GM19351 (cell line): Measurements from ENCODE around the gene FOXC1.

Experiments
- ATAC-seq: cut with Tn5 transposase; IDR thresholded peaks from one replicate; pipeline ENCODE4 v1.9.1; 2021; ENCODE audit warnings: mild to moderate bottlenecking, moderate library complexity; ENCODE audit not compliant: unreplicated experiment

The FOXC1 gene

DNA sequence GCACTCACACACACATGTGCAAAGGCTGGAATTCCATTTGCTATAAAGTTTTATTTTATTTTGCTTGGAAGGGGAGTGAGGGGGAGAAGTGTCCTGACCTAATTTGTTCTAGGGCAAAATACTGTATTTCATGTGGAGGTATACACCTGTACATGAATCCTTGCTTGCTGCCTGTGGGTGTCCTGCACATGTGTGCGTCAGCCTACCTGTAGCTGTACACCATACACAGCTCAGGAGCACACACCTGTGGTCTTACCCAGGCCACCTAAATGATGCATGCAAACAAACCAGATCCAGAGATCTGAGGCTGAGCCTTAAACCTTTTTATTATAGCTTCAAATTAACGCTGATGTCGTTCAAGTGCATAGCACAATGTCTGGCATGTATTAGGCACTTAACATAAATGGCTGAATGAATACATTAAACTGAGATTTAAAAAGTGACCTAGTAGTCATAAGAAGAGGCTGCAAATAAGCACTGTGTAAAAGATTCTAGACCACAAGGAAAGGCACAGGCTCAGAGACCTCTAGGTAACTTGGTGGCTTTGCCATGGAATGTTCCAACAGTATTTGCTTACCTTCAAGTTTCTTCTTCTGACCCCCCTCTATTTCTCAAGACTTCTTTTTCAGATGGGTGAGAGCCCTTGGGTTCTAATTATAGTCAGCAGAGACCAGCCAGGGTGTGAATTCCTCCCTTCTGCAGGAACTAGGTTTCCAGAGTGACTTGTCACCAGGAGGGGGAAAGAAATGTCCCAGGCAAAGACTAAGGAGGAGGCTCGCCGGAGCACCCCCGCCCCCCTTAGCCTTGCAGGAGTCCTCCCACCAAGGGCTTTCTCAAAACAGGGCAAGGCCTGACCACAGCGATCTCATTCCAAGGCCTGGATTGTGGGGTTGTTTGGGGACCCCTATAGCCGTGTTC lies 13.4 kb downstream of the FOXC1 start:
- ATAC-seq, result no peak

- ATAC-seq, result no peak
Observed at GRCh38 chr6:1623769-1624057, 14.0 kb downstream of the FOXC1 start.

- no peak for ATAC-seq
Observed at GRCh38 chr6:1624058-1624850, 14.5 kb downstream of the FOXC1 start.

GRCh38 chr6:1624851-1625781 lies 15.4 kb downstream of the FOXC1 start:
- ATAC-seq, result no peak

DNA sequence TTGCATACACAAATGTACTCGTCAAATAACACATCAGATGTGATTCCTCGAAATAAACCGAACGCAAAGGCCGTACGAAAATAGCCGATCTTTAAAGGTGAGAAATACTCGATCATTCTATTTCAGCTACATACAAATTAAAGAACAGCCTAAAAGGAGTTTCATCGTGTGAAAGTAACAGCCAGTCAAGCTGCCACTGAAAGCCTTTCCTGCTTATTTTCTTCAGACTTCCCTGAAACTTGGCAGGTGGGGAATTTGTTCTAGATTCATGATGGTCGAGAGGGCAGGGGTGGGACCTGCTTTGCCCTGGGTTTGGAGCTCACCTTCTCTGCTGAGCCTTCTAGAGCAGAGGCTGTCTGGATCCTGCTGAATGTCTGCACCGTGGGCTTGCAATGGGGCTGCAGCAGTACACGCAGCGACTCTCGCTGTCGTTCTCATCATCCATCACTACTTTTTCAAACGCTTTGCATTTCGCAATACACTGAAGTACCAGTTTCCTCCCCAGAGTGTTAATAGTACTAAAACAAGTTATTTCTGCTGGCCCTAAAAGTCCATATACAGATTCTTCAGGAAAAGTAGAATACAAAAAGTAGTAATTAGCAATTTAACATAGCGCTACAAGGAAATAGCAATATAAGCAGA lies 16.2 kb downstream of the FOXC1 start:
- no peak for ATAC-seq

DNA sequence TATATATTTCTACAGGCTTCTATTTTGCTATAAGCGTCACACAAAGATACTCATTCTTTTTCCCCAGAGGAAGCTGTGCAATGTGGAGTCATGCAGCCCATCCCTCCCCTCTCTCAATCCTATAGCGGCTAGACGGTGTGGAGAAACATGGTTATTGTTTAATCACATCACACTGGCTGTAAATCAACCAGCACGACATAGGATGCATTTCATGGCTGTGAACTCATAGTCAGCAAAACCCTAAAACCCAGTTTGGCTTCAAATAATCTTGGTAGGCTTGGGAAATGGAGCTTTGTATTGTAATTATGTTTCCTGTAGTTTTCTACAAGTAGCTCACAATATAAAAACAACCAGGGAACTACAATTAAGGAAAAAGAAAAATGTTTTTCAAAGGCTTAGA lies 16.8 kb downstream of the FOXC1 start:
- no peak for ATAC-seq

- no peak for ATAC-seq
Observed at GRCh38 chr6:1627827-1628560, 18.3 kb downstream of the FOXC1 start.

GRCh38 chr6:1629316-1629715 lies 19.6 kb downstream of the FOXC1 start:
- ATAC-seq, result no peak

DNA sequence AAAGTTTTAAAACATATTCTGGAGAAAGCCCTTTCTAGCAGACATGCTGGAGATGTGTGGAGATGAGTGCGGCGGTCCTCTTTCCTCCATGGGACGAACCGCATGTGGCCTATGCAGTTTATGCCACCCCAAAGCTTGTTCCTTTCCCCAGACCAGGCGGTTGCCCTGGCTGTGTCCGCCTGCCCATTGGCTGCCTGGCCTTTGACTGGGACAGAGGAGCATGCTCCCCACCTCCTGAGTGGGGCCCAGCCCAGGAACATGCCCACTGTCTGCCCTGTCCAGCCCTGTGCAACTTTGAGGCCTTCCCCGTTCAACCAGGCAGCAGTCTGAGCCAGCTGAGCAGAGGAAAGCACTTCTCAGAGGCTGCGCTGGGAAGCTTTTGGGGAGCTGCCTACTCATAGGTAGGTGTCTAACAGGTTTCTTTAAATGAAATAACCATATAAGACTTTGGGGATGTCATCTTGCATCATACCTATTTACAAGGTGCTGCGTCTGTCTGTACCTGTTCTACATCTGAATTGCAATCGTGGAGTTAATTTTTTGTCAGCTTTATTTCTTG lies 20.6 kb downstream of the FOXC1 start:
- ATAC-seq, result no peak

DNA sequence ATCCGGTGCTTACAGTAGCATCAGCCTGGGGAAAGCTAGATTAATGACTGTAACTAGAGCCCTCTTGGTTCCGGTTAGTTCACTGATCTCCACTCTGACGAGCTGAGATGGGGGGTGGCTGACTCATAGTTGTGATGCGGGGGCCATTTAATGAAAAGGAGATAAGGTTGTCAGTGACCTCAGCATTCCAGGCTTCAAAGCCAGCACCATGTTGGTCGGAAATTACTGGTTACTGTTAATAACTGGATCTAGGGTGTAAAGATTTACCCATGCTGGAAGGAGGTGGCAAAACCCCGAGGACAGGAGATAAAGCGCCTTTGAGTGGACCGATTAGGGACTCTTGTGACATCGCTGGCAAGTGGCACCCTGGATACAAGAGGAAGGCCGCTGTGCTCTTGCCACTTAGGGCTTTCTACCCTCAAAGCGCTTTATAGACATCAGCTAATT lies 21.1 kb downstream of the FOXC1 start:
- no peak for ATAC-seq

- ATAC-seq, result no peak
Observed at GRCh38 chr6:1631251-1631650, 21.5 kb downstream of the FOXC1 start.

- no peak for ATAC-seq
Observed at GRCh38 chr6:1633366-1634021, 23.8 kb downstream of the FOXC1 start.

DNA sequence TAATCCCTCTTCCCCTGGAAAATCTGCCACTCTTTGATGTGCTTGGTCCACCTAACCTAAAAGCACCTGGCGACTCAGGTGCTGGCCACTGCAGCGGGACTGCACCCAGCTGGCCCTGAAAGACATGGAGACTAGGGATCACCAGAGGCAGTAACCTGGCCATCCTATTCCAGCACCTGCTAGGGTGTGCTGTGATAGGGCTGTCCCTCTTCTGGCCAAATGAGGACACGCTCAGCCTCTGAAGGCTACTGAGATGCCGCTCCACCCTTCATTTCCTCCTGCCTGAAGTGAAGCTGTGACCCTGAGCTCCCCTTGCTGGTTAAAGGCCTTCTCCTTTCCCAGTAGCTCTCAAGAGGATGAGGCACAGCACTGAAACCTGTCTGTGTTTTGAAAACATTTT lies 24.4 kb downstream of the FOXC1 start:
- no peak for ATAC-seq

DNA sequence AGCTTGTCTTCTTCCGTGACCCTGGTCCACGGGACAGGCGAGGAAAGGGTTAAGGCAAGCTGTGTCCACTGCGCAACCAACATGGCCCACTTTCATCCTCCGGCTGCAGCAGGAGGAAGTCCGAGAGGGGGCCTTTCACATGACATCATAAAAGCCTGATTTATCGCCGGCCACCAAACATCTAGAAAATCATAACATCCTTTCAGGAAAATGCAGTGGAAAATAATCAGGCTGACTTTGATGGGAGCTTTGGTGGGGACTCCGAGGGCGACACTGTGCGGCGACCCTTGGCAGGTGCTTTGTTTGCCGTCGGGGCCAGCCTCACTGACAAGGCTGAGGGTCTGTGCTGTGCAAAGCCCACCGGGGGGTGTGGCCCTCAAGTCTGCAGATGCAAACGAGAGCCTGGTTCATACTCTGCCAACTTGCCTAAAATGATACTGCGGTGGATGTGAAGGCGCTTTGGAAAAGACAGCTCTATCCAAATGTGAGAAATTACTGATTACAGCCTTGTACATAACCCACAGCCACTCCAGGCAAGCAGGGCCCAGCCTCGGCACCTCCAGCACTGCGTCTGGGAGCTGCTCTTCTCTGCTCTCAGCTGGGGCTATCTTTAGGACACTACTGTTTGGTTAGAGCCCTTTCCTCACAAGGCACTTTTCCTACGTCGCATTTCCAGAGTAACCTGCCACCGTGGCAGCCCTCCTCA lies 25.7 kb downstream of the FOXC1 start:
- no peak for ATAC-seq

GRCh38 chr6:1636272-1636825 lies 26.6 kb downstream of the FOXC1 start:
- ATAC-seq, result no peak

DNA sequence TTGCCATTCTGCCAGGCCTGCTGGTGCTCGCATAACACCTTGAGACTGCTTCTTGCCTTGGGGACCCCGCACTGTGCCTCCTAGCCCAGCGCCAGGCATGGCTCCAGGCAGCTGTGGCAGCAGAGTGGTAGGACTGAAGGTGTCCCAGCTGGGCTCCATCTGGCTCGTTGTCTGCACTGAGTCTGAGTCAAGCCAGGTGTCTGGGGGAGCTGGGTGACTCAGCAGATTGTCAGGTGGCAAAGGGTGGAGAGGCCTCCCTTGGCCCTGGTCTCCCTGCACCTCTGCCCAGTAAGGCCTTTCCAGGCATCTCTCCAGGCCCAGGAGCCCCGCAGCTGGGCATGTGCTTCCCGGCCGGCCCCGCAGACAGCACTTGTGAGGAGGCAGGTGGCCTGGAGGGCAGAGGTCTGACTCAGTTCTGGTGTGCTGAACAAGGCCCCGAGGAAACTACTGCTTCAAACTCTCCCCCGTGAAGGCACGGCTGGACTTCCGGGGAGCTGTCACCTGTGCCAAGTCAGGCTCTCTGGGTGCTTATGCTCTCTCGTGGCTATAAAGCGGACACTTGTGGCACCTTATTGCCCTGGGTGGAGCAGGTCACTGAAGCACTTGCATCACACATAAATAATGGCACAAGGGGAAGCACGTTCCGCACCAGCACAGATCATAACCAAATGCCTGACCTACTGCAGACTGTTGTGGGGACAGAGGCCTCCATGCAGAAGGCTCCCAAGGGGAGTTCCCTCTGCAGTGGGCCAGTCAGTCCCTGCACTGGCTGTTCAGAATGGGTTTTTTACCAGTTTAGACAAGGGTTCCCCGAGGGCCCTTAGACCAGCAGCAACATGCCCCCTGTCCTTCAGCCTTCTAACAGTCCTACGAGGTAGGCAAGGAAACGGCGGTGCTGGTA lies 27.5 kb downstream of the FOXC1 start:
- ATAC-seq, result no peak

DNA sequence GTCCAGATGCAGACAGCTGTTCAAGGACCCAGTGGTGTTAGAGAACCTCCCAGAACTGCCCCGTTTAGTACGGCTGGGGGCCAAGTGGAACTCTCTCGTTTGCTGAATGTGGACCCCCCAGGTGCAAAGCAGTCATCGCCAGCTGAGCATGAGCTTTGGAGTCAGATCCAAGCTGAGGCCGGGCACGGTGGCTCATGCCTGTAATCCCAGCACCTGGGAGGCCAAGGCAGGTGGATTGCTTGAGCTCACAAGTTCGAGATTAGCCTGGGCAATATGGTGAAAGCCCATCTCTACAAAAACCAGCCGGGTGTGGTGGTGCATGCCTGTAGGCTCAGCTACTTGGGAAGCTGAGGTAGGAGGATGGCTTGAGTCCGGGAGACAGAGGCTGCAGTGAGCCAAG lies 29.7 kb downstream of the FOXC1 start:
- no peak for ATAC-seq
